ENCODE results near the gene DUSP18. TPM values are rescaled to one million over a fixed set of nuclear protein-coding genes. Genes with fewer than 3 reads are reported as not detected.

DUSP18 gene
- total and polyA plus RNA-seq, 9 of the 15 experiments (the other 6 are each of a cell fraction or from before 2014, with no cell fraction given) = 1.00 to 3.7 (median 1.5) TPM

DNA sequence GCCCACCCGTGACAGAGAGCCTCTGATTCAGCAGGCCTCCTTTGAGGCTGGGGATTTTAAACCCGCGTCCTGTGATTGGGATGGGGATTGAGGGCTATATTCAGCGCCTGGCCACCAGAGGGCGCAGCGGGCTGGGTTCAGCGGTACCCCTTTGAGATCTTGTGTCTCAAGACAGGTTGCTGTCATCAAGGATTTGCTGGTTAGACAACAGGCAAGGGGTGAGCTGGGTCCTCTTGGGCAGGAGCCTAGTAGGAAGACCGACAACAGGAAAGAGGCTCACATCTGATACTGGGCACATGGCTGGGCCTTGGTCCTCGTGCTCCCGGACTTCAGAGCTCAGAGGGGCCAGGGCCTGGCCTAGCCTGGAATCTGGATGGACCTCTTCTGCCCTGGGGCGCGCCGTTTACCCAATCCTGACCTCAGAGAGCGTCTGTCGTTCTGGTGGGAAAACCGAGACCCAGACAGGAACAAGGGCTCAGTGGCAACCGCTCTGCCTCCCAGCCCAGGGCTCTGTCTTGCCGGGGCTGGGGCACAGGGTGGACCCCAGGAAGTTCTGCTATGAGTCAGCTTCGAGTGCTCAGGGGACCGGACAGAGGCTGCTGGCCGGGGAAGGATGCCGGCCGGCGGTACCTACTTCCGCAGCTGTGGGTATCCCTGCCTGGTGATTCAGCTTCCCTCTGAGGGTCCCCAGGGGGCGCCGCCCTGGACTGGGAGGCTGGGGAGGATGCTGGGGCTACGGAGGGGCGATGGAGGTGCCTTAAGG lies 33.0 kb downstream of the DUSP18 start (continued):
- TF ChIP-seq, protein P1, sequence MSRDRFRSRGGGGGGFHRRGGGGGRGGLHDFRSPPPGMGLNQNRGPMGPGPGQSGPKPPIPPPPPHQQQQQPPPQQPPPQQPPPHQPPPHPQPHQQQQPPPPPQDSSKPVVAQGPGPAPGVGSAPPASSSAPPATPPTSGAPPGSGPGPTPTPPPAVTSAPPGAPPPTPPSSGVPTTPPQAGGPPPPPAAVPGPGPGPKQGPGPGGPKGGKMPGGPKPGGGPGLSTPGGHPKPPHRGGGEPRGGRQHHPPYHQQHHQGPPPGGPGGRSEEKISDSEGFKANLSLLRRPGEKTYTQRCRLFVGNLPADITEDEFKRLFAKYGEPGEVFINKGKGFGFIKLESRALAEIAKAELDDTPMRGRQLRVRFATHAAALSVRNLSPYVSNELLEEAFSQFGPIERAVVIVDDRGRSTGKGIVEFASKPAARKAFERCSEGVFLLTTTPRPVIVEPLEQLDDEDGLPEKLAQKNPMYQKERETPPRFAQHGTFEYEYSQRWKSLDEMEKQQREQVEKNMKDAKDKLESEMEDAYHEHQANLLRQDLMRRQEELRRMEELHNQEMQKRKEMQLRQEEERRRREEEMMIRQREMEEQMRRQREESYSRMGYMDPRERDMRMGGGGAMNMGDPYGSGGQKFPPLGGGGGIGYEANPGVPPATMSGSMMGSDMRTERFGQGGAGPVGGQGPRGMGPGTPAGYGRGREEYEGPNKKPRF (IDR thresholded peaks at IDR 0.05; ENCODE audit: low read depth, low read length) = no peak
- TF ChIP-seq MTA3 (IDR thresholded peaks at IDR 0.05; ENCODE audit: borderline replicate concordance) (0 out of 2 replicates have a peak, but pooled peaks have one; percentile 21), XRCC5 (IDR thresholded peaks at IDR 0.05; ENCODE audit: low read depth, low read length) (0 out of 2 replicates have a peak, but pooled peaks have one; percentile 45), FOSL1 (tag; conservative IDR thresholded peaks at IDR 0.05) (peak; percentile 50), ESRRB (CRISPR knock-in tag; IDR thresholded peaks at IDR 0.05; ENCODE audit: borderline replicate concordance) (no peak), MED1 (CRISPR knock-in tag; IDR thresholded peaks at IDR 0.05; ENCODE audit: borderline replicate concordance) (no peak), MAZ (CRISPR knock-in tag; conservative IDR thresholded peaks at IDR 0.05 in 1 of 2, IDR thresholded peaks at IDR 0.05 in 1 of 2) (peak in 1 of 2 experiments; percentile 53; a peak in 1 of 4 replicates), KLF16 (IDR thresholded peaks at IDR 0.05) (0 out of 2 replicates have a peak, but pooled peaks have one; percentile 32), ZNF431 (CRISPR knock-in tag; IDR thresholded peaks at IDR 0.05) (no peak), RCOR1 (IDR thresholded peaks at IDR 0.05; ENCODE audit: borderline replicate concordance in 1 of 2, low read depth in 2 of 2, low read length in 2 of 2) (peak in 1 of 2 experiments; percentile 64; a peak in 2 of 4 replicates), POLR2G (IDR thresholded peaks at IDR 0.05; ENCODE audit: low read depth, low read length) (no peak), NR2F6 (CRISPR knock-in tag; IDR thresholded peaks at IDR 0.05) (no peak), CBX3 (IDR thresholded peaks at IDR 0.05; ENCODE audit: borderline replicate concordance in 1 of 2, low read length in 2 of 2) (no peak), ARID2 (IDR thresholded peaks at IDR 0.05) (peak; percentile 65), ZEB2 (IDR thresholded peaks at IDR 0.05) (0 out of 2 replicates have a peak, but pooled peaks have one; percentile 12), ZBTB7A (IDR thresholded peaks at IDR 0.05; ENCODE audit: borderline replicate concordance, control insufficient read depth, low read depth, low read length) (peak; percentile 47; the same call in 1 of the 2 replicates)
- TF ChIP-seq, protein P2, sequence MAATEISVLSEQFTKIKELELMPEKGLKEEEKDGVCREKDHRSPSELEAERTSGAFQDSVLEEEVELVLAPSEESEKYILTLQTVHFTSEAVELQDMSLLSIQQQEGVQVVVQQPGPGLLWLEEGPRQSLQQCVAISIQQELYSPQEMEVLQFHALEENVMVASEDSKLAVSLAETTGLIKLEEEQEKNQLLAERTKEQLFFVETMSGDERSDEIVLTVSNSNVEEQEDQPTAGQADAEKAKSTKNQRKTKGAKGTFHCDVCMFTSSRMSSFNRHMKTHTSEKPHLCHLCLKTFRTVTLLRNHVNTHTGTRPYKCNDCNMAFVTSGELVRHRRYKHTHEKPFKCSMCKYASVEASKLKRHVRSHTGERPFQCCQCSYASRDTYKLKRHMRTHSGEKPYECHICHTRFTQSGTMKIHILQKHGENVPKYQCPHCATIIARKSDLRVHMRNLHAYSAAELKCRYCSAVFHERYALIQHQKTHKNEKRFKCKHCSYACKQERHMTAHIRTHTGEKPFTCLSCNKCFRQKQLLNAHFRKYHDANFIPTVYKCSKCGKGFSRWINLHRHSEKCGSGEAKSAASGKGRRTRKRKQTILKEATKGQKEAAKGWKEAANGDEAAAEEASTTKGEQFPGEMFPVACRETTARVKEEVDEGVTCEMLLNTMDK (IDR thresholded peaks at IDR 0.05; ENCODE audit: borderline replicate concordance, insufficient read depth, low read depth, low read length, poor library complexity, severe bottlenecking) = peak; percentile 60
- TF ChIP-seq, protein P3, sequence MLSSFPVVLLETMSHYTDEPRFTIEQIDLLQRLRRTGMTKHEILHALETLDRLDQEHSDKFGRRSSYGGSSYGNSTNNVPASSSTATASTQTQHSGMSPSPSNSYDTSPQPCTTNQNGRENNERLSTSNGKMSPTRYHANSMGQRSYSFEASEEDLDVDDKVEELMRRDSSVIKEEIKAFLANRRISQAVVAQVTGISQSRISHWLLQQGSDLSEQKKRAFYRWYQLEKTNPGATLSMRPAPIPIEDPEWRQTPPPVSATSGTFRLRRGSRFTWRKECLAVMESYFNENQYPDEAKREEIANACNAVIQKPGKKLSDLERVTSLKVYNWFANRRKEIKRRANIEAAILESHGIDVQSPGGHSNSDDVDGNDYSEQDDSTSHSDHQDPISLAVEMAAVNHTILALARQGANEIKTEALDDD (IDR thresholded peaks at IDR 0.05) = no peak
- TF ChIP-seq, protein P4, sequence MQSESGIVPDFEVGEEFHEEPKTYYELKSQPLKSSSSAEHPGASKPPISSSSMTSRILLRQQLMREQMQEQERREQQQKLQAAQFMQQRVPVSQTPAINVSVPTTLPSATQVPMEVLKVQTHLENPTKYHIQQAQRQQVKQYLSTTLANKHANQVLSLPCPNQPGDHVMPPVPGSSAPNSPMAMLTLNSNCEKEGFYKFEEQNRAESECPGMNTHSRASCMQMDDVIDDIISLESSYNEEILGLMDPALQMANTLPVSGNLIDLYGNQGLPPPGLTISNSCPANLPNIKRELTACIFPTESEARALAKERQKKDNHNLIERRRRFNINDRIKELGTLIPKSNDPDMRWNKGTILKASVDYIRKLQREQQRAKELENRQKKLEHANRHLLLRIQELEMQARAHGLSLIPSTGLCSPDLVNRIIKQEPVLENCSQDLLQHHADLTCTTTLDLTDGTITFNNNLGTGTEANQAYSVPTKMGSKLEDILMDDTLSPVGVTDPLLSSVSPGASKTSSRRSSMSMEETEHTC (IDR thresholded peaks at IDR 0.05) = peak; percentile 59; the same call in 1 of the 2 replicates

Measured in K562 (cell line).